GM19438 (cell line): ENCODE results near the gene TRABD2B.

ENCODE experiments used
- ATAC-seq: cut with Tn5 transposase; IDR thresholded peaks from one replicate; pipeline ENCODE4 v1.9.1; 2021; ENCODE audit warnings: low read depth; ENCODE audit not compliant: unreplicated experiment

Gene TRABD2B

DNA sequence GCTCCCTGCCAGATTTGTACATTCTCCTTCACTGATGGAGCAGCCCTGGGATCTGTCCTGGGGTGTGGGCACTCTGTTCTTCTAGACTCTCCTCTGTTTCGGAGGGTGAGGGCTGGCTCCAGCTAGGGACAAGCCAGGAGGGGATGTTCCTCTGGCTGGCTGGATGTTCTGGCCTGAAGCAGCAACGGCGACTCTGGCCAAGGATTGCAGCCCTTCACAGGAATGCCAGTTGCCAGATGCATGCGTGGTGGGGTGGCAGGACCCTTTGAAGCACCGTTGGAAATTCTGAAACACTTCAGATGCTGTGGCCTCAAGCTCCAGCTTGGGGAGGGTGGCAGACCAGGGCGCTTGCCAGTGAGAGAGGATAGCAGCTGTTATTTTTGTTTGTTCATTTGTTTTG is 210.9 kb downstream of the TRABD2B start:
- ATAC-seq = no peak

DNA sequence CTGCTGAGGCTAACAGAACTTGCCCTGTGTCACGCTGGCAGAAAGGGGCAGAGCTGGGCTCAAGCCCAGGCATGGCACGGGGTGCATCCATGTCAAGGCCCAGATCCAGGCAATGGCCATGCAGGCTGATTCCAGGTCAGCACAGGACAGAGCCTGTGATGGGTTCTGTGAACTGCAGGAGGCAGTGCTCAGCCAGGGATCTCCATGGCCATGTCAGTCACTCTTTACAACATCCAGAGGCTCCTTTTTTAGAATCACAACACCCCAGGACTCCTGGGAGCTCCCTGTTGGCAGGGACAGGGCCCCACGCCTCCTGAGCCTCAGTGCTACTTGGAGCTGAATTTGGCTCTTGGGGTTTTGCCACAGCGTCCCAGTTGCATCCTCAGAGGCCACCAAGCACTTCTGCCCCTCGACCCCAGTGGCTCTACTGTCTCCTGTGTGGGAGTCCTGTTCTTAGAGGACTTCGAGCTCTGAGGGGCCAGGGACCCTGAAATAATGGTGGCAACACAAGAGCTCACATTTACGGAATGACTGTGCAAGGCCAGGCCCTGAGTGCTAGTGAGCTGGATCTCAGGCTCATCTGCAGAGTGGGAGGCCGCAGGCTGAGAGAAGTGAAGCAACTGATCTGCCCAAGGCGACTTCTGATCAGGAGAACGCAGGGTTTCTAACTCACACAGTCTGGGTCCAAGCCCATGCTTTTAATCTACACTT is 211.5 kb downstream of the TRABD2B start:
- no peak for ATAC-seq

DNA sequence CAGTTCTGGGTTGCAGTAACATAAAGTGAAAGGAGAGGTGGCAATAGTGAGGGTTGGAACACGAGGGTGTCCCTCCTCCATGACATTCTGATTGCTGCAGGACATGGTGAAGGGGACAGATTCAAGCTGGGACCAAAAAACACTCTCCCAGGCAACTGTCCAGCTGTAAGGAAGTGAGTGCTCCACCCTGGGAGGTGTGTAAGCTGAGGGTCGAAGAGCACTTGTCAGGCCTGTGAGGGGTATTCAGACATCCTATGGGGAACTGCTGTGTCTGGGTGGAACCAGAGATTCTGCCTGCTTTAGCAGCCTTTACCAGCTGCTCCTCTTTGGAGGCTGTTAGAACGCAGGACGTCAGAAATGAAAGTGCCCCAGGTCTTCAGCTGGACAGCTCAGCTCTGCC is 212.1 kb downstream of the TRABD2B start:
- ATAC-seq = no peak

DNA sequence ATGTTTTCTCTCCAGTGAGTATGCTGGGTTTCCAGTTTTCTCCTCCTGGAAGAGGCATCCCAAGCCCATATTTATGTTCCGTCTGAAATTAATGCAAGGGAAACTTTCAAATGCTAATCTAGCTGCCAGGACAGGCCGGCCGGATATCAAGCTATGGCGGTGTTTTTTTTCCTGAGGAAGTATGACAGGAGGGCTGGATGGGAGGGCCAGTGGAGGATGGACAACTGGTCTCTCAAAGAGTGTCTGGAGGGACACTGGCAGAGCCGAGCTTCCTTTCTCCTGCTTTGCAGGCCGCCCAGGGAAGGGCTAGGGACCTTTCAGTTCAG is 212.7 kb downstream of the TRABD2B start:
- no peak for ATAC-seq

DNA sequence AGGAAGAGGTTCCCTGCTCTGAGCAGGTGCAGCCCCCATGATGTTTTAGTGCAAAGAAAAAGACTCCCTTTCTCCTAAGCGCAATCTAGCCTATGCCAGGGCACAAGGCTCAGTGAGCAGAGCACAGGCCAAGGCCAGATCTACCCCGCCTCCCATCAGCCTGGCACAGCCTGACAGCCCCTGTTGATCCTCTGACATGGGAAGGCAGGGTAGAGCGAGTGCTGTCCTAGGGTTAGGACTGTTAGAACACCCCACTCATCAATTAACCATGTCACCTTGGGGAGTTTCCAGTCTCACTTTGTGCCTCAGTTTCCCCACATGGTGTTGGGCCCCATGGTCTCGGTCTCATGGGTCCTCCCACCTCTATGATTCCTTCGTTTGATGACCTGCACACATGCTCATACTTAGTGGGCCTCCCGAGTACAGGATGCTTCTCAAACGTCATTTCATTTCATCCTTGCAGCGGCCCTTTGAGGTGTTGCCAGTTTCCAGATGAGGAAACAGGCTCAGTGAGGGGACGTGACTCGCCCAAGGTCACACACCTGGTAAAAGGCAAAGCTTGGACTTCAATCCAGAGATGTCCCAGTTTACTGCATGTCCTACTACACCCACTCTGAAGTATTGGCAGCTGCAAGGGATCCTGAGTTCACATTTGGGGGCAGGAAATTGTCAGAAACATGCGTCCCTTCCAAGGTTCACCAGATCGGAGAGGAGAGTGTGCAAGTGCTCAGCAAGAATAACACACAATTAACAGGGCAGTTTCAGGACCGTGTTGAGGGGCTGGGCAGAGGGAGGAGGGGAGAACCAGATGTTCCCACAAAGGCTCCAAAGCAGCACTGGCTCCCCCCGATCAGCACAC is 213.3 kb downstream of the TRABD2B start:
- ATAC-seq = no peak

DNA sequence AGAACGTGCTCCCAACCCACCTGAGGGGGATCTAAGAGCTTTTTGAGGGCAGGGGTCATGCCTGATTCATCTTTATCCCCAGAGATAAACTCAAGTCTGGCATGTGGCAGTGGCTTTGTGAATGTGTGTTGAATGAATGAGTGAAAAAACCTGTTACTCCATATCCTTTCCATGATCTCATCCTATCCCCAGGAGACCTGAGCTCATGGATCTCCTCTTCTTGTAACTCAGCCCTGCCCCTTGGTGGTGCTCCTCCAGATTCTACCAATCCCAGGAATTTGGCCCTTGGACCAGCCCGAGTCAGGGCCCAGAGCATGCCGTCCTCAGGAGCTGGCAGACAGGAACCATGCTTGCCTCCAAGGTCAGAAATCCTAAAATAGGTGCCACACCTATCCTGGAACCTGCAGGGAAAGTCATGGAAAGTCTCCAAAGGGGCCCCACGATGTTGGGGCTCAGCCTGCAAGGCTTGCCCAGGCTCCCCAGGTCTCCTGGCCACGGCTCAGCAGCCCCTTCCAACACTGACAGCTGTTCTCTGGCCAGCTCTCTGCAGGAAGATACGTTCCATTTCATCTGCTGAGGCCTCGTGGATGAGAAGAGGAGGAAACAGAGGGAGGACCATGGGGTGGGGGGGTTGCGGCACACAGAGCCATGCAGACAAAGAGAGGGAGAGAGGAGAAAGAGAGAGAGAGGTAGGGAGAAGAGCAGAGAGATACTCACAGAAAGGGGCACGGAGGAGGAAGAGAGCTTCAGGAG is 214.6 kb downstream of the TRABD2B start:
- no peak for ATAC-seq

DNA sequence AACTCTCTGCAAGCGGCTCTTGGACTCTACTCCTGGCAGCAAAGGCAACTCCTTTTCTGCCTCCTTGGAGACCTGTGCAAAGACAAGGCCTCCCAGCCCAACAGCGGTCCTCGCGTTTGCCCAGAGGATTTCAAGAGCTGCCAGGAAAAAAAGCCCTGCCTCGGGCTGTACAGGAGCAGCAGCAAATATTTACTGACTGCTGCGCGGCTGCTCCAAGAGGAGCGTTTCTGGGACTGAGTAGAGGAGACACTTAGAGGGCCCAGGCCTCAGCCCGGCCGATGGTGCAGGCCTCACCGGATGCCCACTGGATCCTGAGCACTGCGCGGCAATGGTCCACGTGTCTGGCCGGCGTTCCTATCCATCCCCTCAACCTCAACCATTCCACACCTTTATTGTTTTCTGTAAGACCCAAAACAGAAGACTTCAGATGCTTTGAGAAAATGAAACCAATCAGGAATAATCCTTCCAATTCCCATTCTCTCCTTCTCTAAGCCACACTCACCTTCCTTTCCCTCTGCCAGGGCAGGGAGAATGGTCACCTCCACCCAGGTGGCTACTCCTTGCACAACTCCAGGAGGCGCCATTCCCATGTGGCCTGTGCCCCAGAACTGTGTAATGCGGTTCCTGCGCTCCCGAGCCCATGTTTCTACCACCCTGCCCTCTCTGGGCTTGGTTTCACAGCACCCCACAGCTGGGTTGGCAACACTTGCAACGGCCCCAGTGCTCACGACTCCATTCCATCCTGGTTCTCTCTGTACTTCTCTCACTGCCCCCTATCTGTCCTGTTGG is 215.8 kb downstream of the TRABD2B start:
- ATAC-seq = no peak

DNA sequence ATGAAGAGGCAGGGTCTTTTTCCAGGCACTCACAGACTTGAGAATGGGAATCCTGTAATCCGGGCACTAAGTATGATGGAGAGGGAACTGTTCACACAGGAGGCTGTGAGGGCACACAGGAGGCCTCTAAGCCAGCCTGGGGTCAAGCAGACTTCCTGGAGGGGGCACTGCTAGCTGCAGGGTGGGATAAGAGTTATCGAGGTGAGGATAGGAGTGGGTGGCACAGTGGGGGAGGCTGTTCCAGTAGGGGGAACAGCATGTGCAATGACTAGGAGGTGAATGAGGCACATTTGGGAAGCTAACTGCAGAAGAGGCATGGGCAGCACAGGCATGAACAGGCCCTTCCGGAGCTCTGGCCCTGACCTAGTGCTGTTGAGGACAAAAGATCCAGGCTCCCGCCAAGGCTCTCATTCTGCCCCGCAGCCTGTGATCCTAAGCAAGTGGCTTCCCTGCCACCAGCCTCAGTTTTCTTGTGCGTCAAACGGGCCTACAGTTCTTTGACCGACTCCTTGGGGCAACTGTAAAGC is 216.7 kb downstream of the TRABD2B start:
- no peak for ATAC-seq

DNA sequence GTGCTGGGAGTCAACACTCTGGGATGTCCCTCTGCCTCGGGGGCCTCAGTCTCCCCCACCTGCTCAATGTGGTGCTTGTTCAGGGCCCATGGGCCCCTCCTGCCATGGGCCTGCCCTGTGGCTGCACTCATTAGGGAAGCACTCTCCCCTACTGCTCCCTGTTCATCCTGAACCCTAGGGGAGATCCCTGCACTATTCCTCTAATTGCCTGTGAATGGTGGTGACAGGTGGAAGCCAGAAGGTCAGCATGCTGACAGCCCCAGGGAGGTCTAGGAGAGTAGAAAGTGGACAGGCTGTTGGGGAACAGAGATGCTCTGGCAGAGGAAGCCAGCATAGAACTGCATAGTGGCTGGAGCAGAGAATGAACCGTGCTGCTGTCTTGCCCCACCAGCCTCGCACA is 217.6 kb downstream of the TRABD2B start:
- ATAC-seq = no peak

DNA sequence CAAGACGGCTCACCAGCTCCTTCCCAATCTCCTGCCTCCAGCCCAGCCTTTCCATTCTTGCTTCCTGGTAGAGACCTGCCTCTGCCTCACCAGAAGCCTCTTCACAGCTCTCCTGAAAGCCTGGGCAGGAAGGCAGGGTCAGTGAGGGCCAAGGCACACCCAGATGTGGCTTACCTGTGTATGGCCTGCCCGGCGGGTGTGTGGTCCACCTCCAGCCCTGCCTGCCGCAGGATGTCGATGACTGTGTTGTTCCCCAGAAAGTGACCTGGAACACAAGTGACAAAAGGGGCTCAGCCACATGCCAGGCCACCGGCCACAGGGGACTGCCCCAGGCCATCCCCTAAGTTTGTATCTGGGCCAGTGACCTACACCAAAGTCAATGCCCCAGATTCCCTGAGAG is 218.9 kb downstream of the TRABD2B start:
- ATAC-seq = no peak

DNA sequence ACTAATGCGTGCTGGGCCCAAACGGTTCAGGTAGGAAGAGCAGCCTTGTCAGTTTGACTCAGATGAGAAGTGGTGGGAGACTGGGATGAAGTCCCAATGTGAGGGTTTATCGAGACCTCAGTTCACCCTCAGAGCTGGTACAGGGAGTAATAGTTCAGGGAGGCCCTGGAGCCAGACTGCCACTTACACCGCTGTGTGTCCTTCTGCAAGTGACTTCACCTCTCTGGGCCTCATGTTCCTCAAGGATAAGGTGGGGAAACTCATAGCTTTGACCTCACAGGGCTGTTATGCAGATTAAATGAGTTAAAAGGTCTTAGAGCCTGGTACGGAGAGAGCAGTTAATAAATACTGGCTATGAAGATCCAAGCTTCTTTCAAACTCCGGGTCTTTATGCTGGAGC is 219.9 kb downstream of the TRABD2B start:
- ATAC-seq = no peak

DNA sequence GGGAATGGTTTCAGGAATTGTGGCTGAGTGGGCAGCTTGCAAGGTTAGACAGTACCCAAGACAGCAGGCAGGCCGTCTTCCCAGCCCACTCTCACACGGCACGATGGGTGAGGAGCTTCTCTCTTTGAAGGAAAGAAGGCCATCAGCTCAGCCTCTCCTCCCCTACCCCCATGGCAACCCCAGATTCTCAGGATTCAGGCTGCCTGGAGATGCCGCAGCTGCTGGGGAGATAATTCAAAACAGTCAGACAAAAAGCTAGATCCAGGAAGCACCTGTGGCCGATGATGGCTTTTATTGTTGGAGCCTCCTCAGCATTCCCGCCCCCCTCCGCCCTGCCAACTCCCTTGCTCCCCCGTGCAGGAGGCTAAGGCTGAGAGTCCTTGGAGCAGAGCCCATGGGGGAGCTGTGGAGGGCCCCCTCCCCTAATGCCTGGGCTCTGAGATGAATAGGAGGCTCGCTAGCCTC is 220.5 kb downstream of the TRABD2B start:
- no peak for ATAC-seq

DNA sequence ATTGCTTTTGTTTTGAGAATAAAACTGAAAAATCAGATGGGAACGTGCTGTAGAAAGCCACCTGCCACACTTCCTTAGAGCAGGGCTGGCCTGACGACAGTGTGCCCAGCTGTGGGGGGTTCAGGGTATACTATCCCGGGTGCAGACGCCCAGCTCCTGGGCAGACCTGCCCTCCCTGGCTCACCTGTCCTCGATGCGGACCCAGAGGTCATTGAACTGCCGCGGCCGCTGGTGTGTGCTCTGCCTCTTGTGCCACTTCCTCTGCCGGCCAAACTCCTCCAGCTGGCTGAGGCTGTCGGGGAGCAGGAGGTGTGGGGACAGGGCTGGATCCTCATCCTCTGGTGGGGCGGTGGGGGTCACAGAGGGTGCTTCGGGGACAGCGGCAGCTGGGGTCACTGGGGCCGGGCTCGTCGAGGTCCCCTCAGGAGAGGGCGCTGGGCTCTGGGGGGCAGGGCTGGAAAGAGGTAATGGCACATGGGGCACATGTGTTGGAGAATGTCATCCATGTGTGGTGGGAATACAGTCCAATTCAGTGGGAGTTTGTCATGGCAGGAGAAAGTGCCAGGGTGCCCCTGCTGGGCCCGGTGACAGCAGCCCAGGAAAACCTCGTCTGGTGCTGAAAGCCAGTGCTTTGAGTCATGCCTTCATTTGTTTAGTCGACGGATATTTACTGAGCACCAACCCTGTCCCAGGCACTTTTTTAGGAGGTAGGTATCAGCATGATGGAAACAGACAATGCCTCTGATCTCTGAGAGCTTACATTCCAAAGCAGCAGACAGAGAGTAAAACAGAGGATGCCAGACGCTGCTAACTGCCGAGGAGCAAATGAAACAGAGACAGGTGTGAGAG is 222.0 kb downstream of the TRABD2B start:
- no peak for ATAC-seq

DNA sequence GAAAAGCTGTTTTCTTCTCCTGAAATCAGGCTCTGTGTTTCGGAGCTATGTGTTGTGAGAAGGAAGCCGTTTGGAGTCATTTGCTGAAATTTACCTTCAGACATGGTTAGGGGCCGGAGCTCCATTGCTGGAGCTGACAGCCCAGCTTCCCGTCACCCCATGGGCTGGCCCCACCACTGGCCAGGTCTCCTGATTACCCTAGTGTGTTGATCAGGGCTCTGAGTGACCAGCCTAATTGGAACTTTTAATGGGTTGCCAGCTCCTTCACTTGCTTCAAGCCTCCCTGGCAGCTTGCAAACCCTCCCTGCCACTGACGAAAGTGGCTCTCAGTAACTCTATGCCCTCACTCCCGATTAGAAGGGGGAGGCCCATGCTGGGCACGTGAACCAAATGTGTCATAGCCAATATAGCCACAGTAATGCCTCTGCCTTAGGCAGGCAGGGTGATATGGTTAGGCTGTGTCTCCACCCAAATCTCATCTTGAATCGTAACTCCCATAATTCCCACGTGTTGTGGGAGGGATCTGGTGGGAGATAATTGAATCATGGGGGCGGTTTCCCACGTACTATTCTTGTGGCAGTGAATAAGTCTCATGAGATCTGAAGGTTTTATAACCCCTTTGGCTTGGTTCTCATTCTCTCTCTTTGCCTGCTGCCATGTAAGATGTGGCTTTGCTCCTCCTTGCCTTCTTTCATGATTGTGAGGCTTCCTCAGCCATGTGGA is 224.1 kb downstream of the TRABD2B start:
- ATAC-seq = no peak

DNA sequence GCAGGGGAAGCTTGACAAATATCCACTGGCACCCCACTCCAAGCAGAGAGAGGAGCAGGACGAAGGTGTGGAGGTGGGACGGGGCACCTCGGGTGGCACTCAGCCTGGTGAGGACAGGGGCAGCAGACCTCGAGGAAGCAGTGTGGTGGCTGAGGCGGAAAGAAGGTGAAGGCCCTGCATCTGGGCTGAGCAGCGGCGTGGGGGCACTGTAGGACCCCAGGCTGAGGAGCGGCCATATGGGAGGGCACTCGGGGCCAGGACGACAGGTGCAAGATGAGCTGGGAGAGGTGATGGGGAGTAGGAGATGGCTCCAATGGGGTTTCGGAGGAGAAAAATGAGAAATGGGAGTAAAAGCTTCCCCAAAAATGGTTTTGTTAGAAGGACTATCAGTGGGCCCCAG is 224.9 kb downstream of the TRABD2B start:
- no peak for ATAC-seq

DNA sequence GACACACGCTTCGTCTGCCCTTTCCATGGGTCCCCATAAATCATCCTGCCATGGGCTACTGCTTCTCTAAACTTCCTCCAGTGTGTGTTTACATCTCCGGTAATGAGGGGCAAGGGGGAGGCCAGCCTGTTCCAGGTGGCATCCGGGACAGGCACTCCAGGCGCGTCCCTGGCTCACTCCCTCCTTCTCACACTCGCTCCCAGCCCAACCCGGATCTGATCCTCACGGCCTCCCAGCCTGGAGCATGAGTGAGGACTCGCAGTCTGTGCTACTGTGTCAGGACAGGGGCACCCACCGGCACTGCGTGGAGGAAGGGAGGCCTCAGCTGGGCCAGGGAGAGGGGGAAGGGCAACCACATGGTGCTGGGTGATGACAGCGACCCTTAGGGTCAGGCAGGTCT is 225.4 kb downstream of the TRABD2B start:
- ATAC-seq = no peak

DNA sequence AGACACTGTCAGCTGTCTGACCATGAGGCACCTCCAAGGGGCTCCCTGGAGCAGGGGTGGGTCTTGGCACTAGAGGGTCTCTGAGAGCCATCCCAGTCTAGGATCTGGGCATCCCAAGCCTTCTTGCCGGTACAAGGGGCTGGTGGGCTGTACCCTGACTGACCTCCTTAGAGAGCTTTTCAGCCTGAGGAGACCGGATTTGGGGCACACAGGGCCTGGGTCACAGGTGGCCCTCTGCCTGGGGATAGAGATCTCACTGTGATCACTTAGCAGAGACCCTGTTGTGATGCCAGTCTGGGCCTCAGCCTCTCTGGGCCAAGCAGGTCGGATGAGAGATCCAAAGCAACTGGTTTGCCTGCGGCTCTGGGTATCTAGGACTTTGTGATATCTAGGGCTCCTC is 227.2 kb downstream of the TRABD2B start:
- no peak for ATAC-seq

DNA sequence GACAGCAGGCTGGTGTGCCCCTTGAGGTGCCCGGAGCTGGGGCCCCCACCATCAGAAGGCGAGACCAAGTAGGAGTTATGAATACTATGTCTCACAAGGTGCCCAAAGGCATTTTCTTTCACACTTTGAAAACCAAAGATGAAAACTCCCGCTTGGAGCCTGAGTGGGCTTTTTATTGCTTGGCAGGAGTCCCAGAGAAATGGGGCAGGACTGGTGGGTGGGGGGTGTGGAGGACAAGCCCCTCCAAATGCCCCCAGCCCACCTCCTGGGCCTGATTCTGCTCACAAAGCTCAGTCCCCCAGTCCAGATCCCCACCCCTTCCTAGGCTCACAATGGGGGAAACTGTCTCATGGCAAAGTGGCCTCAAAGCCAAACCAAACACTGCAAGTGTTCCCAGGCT is 227.9 kb downstream of the TRABD2B start:
- ATAC-seq = no peak

DNA sequence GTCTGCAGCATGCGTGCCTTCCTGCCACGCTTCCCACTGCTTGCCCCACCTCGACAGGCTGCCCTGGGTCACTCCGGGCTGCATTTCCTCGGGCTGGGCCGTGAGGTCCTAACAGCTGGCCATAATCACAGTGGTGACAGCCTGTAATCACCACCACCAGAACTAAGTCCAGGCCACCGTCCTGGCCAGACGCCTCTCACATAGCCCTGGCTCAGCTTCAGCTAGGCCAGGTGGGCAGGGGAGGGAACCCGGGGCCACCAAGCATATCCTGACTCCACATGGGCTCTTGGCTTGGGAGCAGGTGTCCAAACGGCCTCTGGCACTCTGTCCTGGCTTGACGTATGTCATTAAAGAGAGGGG is 229.5 kb downstream of the TRABD2B start:
- no peak for ATAC-seq
